Cardiac muscle cell (in vitro differentiated cells and primary cell): ENCODE data around the gene GATB. TPM values are rescaled to one million over a fixed set of nuclear protein-coding genes. Genes with fewer than 3 reads are reported as not detected.

Source experiments
- DNase-seq, 2 donors: peaks; one replicate each; pipeline versions ENCODE4 v3.0.0 to v3.0.0-alpha.2; 2010 to 2017; ENCODE audit warnings: low read depth in 1 of 2, low spot score in 1 of 2
- H3K27ac ChIP-seq: fragments of 200-600 bp; sonication (generic); 2 replicates; pipeline ENCODE4 v1.5.1; 2016
- H3K27me3 ChIP-seq: fragments of 200-600 bp; sonication (generic); 2 replicates; pipeline ENCODE4 v1.6.0; 2016; ENCODE audit warnings: control low read depth
- H3K36me3 ChIP-seq: fragments of 200-600 bp; sonication (generic); 2 replicates; pipeline ENCODE4 v1.5.1; 2016; ENCODE audit warnings: control low read depth
- H3K4me1 ChIP-seq: fragments of 200-600 bp; sonication (generic); 2 replicates; pipeline ENCODE4 v1.8.1; 2017; ENCODE audit warnings: low read depth, mild to moderate bottlenecking, mixed run types
- H3K4me3 ChIP-seq: fragments of 200-600 bp; sonication (generic); 2 replicates; pipeline ENCODE4 v1.5.1; 2016; ENCODE audit warnings: mild to moderate bottlenecking
- H3K9me3 ChIP-seq: fragments of 200-600 bp; sonication (generic); 2 replicates; pipeline ENCODE4 v1.5.1; 2017; ENCODE audit warnings: low read depth, mild to moderate bottlenecking, control low read depth
- CTCF ChIP-seq: IDR thresholded peaks from 2 replicates; pipeline ENCODE4 v1.5.1; 2012; ENCODE audit warnings: low read depth, mild to moderate bottlenecking, low read length
- polyA plus RNA-seq: library from polyadenylated mRNA; unstranded; fragments of >200 nt; fragmentation: Nextera tagmentation; extraction: Ambion mirVana; gene quantifications from 2 replicates; pipeline ENCODE4 v1.2.1, GENCODE V29; 2016
- total RNA-seq: library from RNA; depleted of rRNA; stranded (reverse); fragments of >200 nt; gene quantifications from 2 replicates; pipeline ENCODE4 v1.2.3, GENCODE V29; 2016

Gene GATB
- total and polyA plus RNA-seq, 2 experiments from 2014 or later, result 24.4 to 45.3 TPM

- Histone ChIP-seq H3K36me3 (no peaks in the 10 kb centered on the region), H3K27me3 (no peaks in the 10 kb centered on the region), H3K9me3 (no peaks in the 10 kb centered on the region), H3K4me3 (no peak overlapping the region), H3K4me1 (peaks cover 11% of the 10 kb centered on the region), H3K27ac (no peak overlapping the region)
- no peak for DNase-seq
- no peak for TF ChIP-seq CTCF
These were observed 5.9 kb upstream of the GATB start for GRCh38 chr4:151766691-151767090.

GRCh38 chr4:151760002-151760401, 805 bp downstream of the GATB start:
- no peak for TF ChIP-seq CTCF
- DNase-seq, result peak in 1 of 2 donors; percentile 2
- Histone ChIP-seq H3K4me1 (peaks cover 18% of the 10 kb centered on the region), H3K4me3 (peak overlapping the region; percentile 68), H3K9me3 (no peaks in the 10 kb centered on the region), H3K27me3 (no peaks in the 10 kb centered on the region), H3K27ac (no peak overlapping the region), H3K36me3 (peaks cover 8% of the 10 kb centered on the region)

GRCh38 chr4:151753056-151753455, 7.8 kb downstream of the GATB start:
- H3K27ac ChIP-seq, result no peak overlapping the region
- H3K27me3 ChIP-seq, result no peaks in the 10 kb centered on the region
- TF ChIP-seq CTCF, result no peak
- H3K4me3 ChIP-seq, result no peak overlapping the region
- H3K9me3 ChIP-seq, result no peaks in the 10 kb centered on the region
- H3K36me3 ChIP-seq, result peaks cover 8% of the 10 kb centered on the region
- peak in 1 of 2 donors; percentile 1 for DNase-seq
- H3K4me1 ChIP-seq, result no peaks in the 10 kb centered on the region

GRCh38 chr4:151750156-151750555, 10.7 kb downstream of the GATB start:
- DNase-seq, result no peak
- Histone ChIP-seq H3K4me3 (no peak overlapping the region), H3K4me1 (no peaks in the 10 kb centered on the region), H3K36me3 (no peaks in the 10 kb centered on the region), H3K27ac (no peak overlapping the region), H3K27me3 (no peaks in the 10 kb centered on the region), H3K9me3 (no peaks in the 10 kb centered on the region)
- TF ChIP-seq CTCF, result no peak

GRCh38 chr4:151745481-151746231, 15.2 kb downstream of the GATB start:
- TF ChIP-seq CTCF, result no peak
- no peaks in the 10 kb centered on the region for H3K4me1 ChIP-seq
- H3K9me3 ChIP-seq, result no peaks in the 10 kb centered on the region
- no peaks in the 10 kb centered on the region for H3K27me3 ChIP-seq
- no peaks in the 10 kb centered on the region for H3K36me3 ChIP-seq
- DNase-seq, result peak in 1 of 2 donors; percentile 23
- H3K27ac ChIP-seq, result no peak overlapping the region
- H3K4me3 ChIP-seq, result no peak overlapping the region
